Progenitor cell of endocrine pancreas (in vitro differentiated cells): ENCODE measurements around the gene ACP7. TPM values are rescaled to one million over a fixed set of nuclear protein-coding genes. Genes with fewer than 3 reads are reported as not detected.

Experiments
- DNase-seq: peaks from one replicate; pipeline ENCODE4 v3.0.0; 2021; ENCODE audit warnings: low spot score; ENCODE audit not compliant: unreplicated experiment
- H3K27ac Mint-ChIP-seq: 2 replicates; pipeline ENCODE4 v1.8.0; 2021; ENCODE audit warnings: mild to moderate bottlenecking, moderate library complexity, mixed read lengths
- H3K27me3 Mint-ChIP-seq: 2 replicates; pipeline ENCODE4 v1.8.0; 2021; ENCODE audit warnings: mixed read lengths
- H3K36me3 Mint-ChIP-seq: 2 replicates; pipeline ENCODE4 v1.8.0; 2022; ENCODE audit warnings: mixed read lengths; ENCODE audit not compliant: insufficient read depth
- H3K4me1 Mint-ChIP-seq: 2 replicates; pipeline ENCODE4 v1.8.0; 2021; ENCODE audit warnings: low read depth, mixed read lengths
- H3K4me3 Mint-ChIP-seq: 2 replicates; pipeline ENCODE4 v1.8.0; 2021; ENCODE audit warnings: low read depth, mild to moderate bottlenecking, moderate library complexity, mixed read lengths
- H3K9me3 Mint-ChIP-seq: 2 replicates; pipeline ENCODE4 v1.8.0; 2021; ENCODE audit warnings: low read depth, mixed read lengths
- total RNA-seq: library from RNA; stranded (reverse); gene quantifications from 2 replicates; pipeline ENCODE4 v1.2.1, GENCODE V29; 2021
- TF ChIP-seq, protein P1 (sequence below): fragments of 200-600 bp; sonication (generic); IDR thresholded peaks from one replicate; pipeline ENCODE4 v1.5.0; 2021; ENCODE audit warnings: antibody characterized with exemption, mild to moderate bottlenecking; ENCODE audit not compliant: unreplicated experiment

ACP7 gene
- total RNA-seq, 1 donor from 2014 or later, result not detected

DNA sequence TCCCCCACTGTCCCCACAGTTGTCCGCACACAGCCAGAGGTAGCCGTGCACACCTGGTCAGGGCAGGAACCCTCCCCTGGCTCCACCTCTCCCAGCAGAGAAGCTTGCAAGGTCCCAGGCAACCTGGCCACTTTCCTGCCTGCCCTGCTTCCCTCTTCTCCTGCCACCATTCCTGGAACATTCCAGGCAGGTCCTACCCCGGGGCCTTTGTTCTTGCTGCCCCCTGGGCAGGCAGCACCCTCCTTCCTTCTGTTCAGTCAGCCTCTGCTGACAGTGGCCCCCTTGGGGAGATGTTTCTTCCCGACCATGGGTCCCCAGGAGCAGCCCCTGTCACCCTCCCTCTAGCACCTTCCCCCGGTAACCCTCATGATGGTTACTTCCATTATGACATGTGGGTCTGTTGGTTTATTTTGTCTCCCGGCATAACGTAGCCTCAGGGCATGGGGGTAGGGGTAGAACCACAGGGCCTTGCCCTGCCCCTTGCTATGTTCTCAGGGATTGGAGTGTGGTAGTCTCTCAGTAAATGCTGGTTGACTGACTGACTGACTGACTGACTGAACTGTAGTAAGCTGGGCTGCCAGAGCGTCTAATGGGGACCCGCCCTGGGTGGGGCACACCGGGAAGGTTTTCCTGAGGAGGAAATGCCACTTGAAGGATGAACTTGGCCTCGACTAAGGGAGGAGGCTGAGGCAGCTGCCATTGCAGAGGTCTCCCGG lies 52.2 kb downstream of the ACP7 start:
- TF ChIP-seq, protein P1, sequence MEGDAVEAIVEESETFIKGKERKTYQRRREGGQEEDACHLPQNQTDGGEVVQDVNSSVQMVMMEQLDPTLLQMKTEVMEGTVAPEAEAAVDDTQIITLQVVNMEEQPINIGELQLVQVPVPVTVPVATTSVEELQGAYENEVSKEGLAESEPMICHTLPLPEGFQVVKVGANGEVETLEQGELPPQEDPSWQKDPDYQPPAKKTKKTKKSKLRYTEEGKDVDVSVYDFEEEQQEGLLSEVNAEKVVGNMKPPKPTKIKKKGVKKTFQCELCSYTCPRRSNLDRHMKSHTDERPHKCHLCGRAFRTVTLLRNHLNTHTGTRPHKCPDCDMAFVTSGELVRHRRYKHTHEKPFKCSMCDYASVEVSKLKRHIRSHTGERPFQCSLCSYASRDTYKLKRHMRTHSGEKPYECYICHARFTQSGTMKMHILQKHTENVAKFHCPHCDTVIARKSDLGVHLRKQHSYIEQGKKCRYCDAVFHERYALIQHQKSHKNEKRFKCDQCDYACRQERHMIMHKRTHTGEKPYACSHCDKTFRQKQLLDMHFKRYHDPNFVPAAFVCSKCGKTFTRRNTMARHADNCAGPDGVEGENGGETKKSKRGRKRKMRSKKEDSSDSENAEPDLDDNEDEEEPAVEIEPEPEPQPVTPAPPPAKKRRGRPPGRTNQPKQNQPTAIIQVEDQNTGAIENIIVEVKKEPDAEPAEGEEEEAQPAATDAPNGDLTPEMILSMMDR, result no peak
- DNase-seq, result no peak
- Mint-ChIP-seq H3K9me3 (no peaks in the 10 kb centered on the region), H3K27me3 (no peaks in the 10 kb centered on the region), H3K4me1 (peaks cover 62% of the 10 kb centered on the region), H3K4me3 (no peak overlapping the region), H3K36me3 (no peaks in the 10 kb centered on the region), H3K27ac (peak overlapping the region; percentile 82)

DNA sequence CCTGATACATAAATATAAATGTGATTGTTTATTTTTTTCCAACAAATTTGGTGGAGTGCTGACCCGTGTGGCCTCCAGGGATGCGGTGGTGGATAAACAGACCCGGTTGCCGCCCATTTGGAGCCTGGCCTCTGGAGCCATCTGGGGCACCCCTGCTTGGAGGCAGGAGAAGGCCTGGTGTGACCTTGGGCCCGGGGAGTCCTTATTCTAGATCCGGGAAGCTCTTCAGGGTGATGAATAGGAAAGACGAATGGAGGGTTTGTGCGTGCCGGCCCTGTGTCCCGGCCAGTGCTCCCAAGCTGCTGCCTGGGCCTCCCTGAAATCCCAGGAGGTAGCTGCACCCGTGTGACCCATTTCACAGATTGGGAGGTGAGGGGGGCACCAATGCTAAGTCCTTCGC lies 53.0 kb downstream of the ACP7 start:
- TF ChIP-seq, protein P1, result no peak
- H3K36me3 Mint-ChIP-seq, result no peaks in the 10 kb centered on the region

DNA sequence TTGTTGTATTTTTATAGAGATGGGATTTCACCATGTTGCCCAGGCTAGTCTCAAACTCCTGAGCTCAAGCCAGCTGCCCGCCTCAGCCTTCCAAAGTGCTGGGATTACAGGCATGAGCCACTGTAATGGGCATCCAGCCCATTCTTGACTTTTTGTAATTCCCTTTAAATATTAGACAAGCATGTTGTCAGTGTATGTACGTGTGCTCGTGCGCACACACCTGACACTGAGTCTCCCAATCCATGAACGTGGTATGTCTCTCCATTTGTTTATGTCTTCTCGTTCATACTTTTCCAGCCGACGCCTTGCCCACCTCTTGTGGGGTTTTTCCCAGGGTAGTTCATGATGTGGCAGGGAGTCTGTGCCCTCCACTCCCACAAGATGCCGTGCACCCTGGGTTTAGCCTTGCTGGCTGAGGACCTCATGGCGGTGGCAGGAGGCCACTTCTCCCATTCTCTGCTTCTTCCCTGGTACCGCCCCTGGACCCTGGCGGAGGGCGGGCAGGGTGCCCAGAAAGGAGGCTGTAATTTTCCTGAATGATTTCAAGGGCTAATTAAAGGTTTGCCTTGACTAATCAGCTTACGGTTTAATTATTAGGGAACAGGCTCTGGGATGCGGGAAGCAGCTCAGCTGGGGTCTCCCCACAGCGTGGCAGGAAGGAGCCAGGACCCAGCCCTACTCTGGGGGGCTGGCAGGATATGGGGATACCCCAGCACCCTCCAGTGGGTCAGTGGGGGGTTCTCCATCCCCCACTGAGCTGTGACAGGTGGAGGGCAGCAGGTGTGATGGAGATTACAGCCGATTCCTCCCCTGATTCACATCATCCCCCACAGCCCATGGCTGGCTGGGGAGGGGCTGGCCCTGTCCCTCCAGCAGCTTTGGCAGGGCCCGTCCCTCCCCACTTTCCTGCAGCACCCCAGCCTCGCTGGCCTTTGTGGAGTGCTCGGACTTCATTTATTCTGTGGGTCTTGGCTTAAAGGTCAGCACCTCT lies 54.3 kb downstream of the ACP7 start:
- TF ChIP-seq, protein P1, result no peak
- Mint-ChIP-seq H3K27me3 (no peaks in the 10 kb centered on the region), H3K9me3 (no peaks in the 10 kb centered on the region), H3K27ac (peak overlapping the region; percentile 94), H3K4me3 (no peak overlapping the region), H3K36me3 (no peaks in the 10 kb centered on the region), H3K4me1 (peaks cover 44% of the 10 kb centered on the region)
- DNase-seq, result no peak

More for the DNA sequence above, 53.0 kb downstream of the ACP7 start:
- Mint-ChIP-seq H3K27me3 (no peaks in the 10 kb centered on the region), H3K9me3 (no peaks in the 10 kb centered on the region), H3K27ac (peak overlapping the region; percentile 82), H3K4me3 (no peak overlapping the region), H3K4me1 (peaks cover 57% of the 10 kb centered on the region)
- no peak for DNase-seq

DNA sequence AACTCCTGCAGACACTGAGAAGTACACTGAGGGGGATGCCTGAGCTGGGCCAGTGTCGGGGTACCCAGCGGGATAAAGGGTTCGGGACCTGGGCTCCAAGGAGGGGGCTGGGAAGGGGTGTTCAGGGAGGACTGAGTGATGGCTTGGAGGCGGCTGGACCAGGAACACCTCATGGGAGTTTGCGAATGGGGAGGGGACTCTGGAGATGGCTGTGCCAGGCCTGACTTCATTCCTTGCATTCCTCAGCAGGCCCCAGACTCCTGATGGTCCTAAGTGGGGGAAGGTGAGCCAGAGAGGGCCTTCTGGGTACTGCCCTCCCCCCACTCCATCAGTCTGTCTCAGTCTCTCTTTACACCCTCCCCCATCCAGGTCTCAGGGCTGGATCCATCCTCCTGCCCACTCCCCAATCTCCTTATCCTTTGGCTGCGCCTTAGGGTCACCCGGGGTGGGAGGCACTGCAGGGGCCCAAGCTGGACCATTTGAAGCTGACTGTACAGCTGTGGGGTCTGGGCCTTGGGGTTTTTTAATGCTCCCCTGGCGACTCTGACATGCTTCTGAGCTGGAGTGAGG lies 55.2 kb downstream of the ACP7 start:
- Mint-ChIP-seq H3K4me3 (no peak overlapping the region), H3K4me1 (peaks cover 44% of the 10 kb centered on the region), H3K9me3 (no peaks in the 10 kb centered on the region), H3K27ac (peak overlapping the region; percentile 94), H3K27me3 (no peaks in the 10 kb centered on the region), H3K36me3 (no peaks in the 10 kb centered on the region)
- TF ChIP-seq, protein P1, result no peak
- no peak for DNase-seq

DNA sequence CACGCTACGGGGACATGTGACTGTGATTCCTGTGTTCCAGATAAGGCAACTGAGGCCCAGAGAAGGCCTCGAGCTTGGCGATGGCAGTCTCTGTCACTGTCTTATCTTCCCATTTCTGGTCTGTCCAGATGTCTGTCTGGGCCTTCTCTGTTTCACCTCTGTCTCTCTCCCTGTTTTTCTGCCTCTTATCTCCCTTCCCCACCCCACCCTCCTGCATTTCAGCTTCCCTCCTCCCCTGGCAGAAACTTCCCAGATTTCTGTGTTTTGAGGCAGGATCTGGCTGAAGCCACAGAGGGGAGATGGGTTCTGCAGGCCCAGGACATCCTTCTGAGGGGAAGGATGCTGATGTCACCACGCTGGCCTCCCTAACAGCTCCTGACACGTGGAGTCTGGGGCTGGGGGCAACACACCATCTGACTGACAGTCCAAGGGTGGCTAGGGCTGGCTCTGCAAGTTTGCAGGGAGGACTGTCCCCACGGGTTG lies 55.8 kb downstream of the ACP7 start:
- Mint-ChIP-seq H3K27me3 (no peaks in the 10 kb centered on the region), H3K27ac (peak overlapping the region; percentile 94), H3K4me1 (peaks cover 50% of the 10 kb centered on the region), H3K4me3 (no peak overlapping the region), H3K36me3 (no peaks in the 10 kb centered on the region), H3K9me3 (no peaks in the 10 kb centered on the region)
- TF ChIP-seq, protein P1, result no peak
- DNase-seq, result no peak
